GM18498 (cell line): ENCODE measurements around the gene NIPAL1.
"Not testable (repeated sequence)": the region's sequence is repeated elsewhere in the genome, so short reads cannot be mapped to it uniquely, and the experiment has no call there.

Experiments
- ATAC-seq: cut with Tn5 transposase; IDR thresholded peaks from one replicate; pipeline ENCODE4 v1.9.1; 2021; ENCODE audit warnings: mild to moderate bottlenecking, moderate library complexity; ENCODE audit not compliant: unreplicated experiment

Gene NIPAL1

GRCh38 chr4:48016141-48017107 lies at the start of gene NIPAL1, which contains the start of gene CNGA1:
TSS of gene NIPAL1 (plus strand) at chr4:48016772. CDS start at chr4:48016840, 68 bp downstream.
TSS of gene CNGA1 (minus strand) at chr4:48016681. CDS start at chr4:47952689, 63,992 bp downstream.
- ATAC-seq, result peak; percentile 89

- no peak for ATAC-seq
These were observed 47.7 kb upstream of the NIPAL1 start for GRCh38 chr4:47968847-47969246.

- ATAC-seq, result peak; percentile 83
These were observed 44.4 kb upstream of the NIPAL1 start for GRCh38 chr4:47972181-47972580.

- ATAC-seq, result no peak
These were observed 43.9 kb upstream of the NIPAL1 start for GRCh38 chr4:47972721-47973120.

GRCh38 chr4:47974566-47974965 lies 42.0 kb upstream of the NIPAL1 start:
- no peak for ATAC-seq

- no peak for ATAC-seq
These were observed 26.4 kb upstream of the NIPAL1 start for GRCh38 chr4:47990145-47990544.

GRCh38 chr4:47992475-47992874 lies 24.1 kb upstream of the NIPAL1 start:
- not testable (repeated sequence) for ATAC-seq

- ATAC-seq, result no peak
These were observed 20.6 kb upstream of the NIPAL1 start for GRCh38 chr4:47996021-47996420.

GRCh38 chr4:48002267-48002666 lies 14.3 kb upstream of the NIPAL1 start:
- no peak for ATAC-seq

GRCh38 chr4:48003568-48003967 lies 13.0 kb upstream of the NIPAL1 start:
- not testable (repeated sequence) for ATAC-seq

- ATAC-seq, result no peak
These were observed 10.8 kb upstream of the NIPAL1 start for GRCh38 chr4:48005781-48006180.

GRCh38 chr4:48008021-48008596 lies 8.5 kb upstream of the NIPAL1 start:
- ATAC-seq, result no peak

- ATAC-seq, result not testable (repeated sequence)
These were observed 5.7 kb upstream of the NIPAL1 start for GRCh38 chr4:48010906-48011305.

- no peak for ATAC-seq
These were observed 4.8 kb upstream of the NIPAL1 start for GRCh38 chr4:48011722-48012121.

- ATAC-seq, result no peak
These were observed 3.7 kb upstream of the NIPAL1 start for GRCh38 chr4:48012824-48013223.

GRCh38 chr4:48015216-48015615 lies 1.4 kb upstream of the NIPAL1 start:
- no peak for ATAC-seq

GRCh38 chr4:48015678-48016077 lies 894 bp upstream of the NIPAL1 start:
- no peak for ATAC-seq

GRCh38 chr4:48017108-48017571 lies 568 bp downstream of the NIPAL1 start:
- peak; percentile 16 for ATAC-seq

GRCh38 chr4:48018112-48018511 lies 1.5 kb downstream of the NIPAL1 start:
- ATAC-seq, result no peak

GRCh38 chr4:48021100-48021499 lies 4.5 kb downstream of the NIPAL1 start:
- no peak for ATAC-seq

GRCh38 chr4:48022192-48022799 lies 5.7 kb downstream of the NIPAL1 start:
- ATAC-seq, result no peak
